GM12878 (cell line): ENCODE measurements around the gene SEMA4A. TPM values are rescaled to one million over a fixed set of nuclear protein-coding genes. Genes with fewer than 3 reads are reported as not detected.

Experiments
- polyA plus RNA-seq, 11 experiments: library from polyadenylated mRNA; depleted of rRNA in 4 of 11; unstranded in 6 of 11; stranded (reverse) in 5 of 11; fragments of >200 nt; fragmentation: Nextera tagmentation in 4 of 11; fragmentation: Illumina TruSeq in 1 of 11; extraction: Ambion mirVana in 4 of 11; extraction: Trizol in 1 of 11; gene quantifications; 1 replicate in 1 of 11; 2 replicates in 10 of 11; pipeline versions ENCODE4 v1.2.1 to v1.2.3, GENCODE V29; 2011 to 2016; ENCODE audit warnings: inconsistent platforms in 2 of 11, missing spikeins in 2 of 11, low read depth in 1 of 11
- total RNA-seq, 4 experiments: library from RNA; depleted of rRNA in 3 of 4; stranded (reverse); fragments of >200 nt in 3 of 4; fragmentation: Illumina TruSeq in 1 of 4; extraction: Trizol in 1 of 4; gene quantifications; 2 replicates each; pipeline versions ENCODE4 v1.2.1 to v1.2.3, GENCODE V29; 2013 to 2021
- TF ChIP-seq, protein P1 (sequence below): fragments of 450-650 bp; formaldehyde crosslinking; IDR thresholded peaks from 2 replicates; pipeline ENCODE4 v1.5.0; 2022; ENCODE audit warnings: mild to moderate bottlenecking, missing genetic modification characterization
- TF ChIP-seq, protein P2 (sequence below): fragments of 450-650 bp; IDR thresholded peaks from 2 replicates; pipeline ENCODE4 v1.6.1; 2017; ENCODE audit warnings: mild to moderate bottlenecking, low read depth, inconsistent platforms; ENCODE audit not compliant: poor library complexity, severe bottlenecking

SEMA4A gene
- total and polyA plus RNA-seq, 10 of the 15 experiments (the other 5 are each of a cell fraction or from before 2014, with no cell fraction given): 2.6 to 64.2 (median 32.8) TPM

DNA sequence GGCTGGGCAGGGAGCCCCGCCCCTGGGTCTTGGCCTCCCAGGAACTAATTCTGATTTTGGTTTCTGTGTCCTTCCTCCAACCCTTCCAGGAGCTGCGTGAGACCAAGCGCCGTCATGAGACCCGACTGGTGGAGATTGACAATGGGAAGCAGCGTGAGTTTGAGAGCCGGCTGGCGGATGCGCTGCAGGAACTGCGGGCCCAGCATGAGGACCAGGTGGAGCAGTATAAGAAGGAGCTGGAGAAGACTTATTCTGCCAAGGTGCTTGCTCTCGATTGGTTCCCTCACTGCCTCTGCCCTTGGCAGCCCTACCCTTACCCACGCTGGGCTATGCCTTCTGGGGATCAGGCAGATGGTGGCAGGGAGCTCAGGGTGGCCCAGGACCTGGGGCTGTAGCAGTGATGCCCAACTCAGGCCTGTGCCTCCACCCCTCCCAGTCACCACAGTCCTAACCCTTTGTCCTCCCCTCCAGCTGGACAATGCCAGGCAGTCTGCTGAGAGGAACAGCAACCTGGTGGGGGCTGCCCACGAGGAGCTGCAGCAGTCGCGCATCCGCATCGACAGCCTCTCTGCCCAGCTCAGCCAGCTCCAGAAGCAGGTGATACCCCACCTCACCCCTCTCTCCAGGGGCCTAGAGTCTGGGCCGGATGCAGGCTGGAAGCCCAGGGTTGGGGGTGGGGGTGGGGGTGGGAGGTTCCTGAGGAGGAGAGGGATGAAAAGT lies 18.5 kb upstream of the SEMA4A start (continued):
- TF ChIP-seq, protein P1, sequence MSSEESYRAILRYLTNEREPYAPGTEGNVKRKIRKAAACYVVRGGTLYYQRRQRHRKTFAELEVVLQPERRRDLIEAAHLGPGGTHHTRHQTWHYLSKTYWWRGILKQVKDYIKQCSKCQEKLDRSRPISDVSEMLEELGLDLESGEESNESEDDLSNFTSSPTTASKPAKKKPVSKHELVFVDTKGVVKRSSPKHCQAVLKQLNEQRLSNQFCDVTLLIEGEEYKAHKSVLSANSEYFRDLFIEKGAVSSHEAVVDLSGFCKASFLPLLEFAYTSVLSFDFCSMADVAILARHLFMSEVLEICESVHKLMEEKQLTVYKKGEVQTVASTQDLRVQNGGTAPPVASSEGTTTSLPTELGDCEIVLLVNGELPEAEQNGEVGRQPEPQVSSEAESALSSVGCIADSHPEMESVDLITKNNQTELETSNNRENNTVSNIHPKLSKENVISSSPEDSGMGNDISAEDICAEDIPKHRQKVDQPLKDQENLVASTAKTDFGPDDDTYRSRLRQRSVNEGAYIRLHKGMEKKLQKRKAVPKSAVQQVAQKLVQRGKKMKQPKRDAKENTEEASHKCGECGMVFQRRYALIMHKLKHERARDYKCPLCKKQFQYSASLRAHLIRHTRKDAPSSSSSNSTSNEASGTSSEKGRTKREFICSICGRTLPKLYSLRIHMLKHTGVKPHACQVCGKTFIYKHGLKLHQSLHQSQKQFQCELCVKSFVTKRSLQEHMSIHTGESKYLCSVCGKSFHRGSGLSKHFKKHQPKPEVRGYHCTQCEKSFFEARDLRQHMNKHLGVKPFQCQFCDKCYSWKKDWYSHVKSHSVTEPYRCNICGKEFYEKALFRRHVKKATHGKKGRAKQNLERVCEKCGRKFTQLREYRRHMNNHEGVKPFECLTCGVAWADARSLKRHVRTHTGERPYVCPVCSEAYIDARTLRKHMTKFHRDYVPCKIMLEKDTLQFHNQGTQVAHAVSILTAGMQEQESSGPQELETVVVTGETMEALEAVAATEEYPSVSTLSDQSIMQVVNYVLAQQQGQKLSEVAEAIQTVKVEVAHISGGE (CRISPR knock-in tag): no peak
- TF ChIP-seq, protein P2, sequence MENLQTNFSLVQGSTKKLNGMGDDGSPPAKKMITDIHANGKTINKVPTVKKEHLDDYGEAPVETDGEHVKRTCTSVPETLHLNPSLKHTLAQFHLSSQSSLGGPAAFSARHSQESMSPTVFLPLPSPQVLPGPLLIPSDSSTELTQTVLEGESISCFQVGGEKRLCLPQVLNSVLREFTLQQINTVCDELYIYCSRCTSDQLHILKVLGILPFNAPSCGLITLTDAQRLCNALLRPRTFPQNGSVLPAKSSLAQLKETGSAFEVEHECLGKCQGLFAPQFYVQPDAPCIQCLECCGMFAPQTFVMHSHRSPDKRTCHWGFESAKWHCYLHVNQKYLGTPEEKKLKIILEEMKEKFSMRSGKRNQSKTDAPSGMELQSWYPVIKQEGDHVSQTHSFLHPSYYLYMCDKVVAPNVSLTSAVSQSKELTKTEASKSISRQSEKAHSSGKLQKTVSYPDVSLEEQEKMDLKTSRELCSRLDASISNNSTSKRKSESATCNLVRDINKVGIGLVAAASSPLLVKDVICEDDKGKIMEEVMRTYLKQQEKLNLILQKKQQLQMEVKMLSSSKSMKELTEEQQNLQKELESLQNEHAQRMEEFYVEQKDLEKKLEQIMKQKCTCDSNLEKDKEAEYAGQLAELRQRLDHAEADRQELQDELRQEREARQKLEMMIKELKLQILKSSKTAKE: no peak
